Stomach (tissue), 9 donors: ENCODE data around the gene CORO1A. TPM values are rescaled to one million over a fixed set of nuclear protein-coding genes. Genes with fewer than 3 reads are reported as not detected.

Experiments
- DNase-seq, 2 donors: peaks; one replicate each; pipeline versions ENCODE4 v3.0.0 to v3.0.0-alpha.2; 2013 to 2019
- H3K27ac ChIP-seq, 5 donors: fragments of 200-600 bp in 4 of 5; sonication (generic) in 4 of 5; one replicate each; pipeline ENCODE4 v1.5.1; 2013 to 2019; ENCODE audit warnings: mild to moderate bottlenecking in 1 of 5, moderate library complexity in 1 of 5
- H3K27me3 ChIP-seq, 3 donors: fragments of 200-600 bp; sonication (generic); one replicate each; pipeline ENCODE4 v1.5.1; 2017 to 2019; ENCODE audit warnings: mixed run types in 1 of 3
- H3K36me3 ChIP-seq, 4 donors: fragments of 200-600 bp; sonication (generic); 1 replicate in 3 of 4; 2 replicates in 1 of 4; pipeline ENCODE4 v1.5.1; 2016 to 2019
- H3K4me1 ChIP-seq, 4 donors: fragments of 200-600 bp; sonication (generic); one replicate each; pipeline ENCODE4 v1.5.1; 2016 to 2019
- H3K4me3 ChIP-seq, 4 donors: fragments of 200-600 bp; sonication (generic) in 3 of 4; one replicate each; pipeline ENCODE4 v1.5.1; 2016 to 2019; ENCODE audit warnings: mild to moderate bottlenecking in 1 of 4
- H3K9me3 ChIP-seq, 4 donors: fragments of 200-600 bp; sonication (generic); one replicate each; pipeline ENCODE4 v1.5.1; 2016 to 2019
- EP300 ChIP-seq: sonication (generic); formaldehyde crosslinking; IDR thresholded peaks from one replicate; pipeline ENCODE4 v1.6.1; 2017; ENCODE audit warnings: antibody characterized with exemption
- POLR2A ChIP-seq, 4 donors: fragments of 450-650 bp; IDR thresholded peaks; one replicate each; pipeline ENCODE4 v1.6.1; 2016; ENCODE audit warnings: antibody characterized with exemption in 4 of 4, control low read depth in 2 of 4, mild to moderate bottlenecking in 1 of 4, moderate library complexity in 1 of 4
- POLR2AphosphoS5 ChIP-seq, 3 donors: sonication (generic); formaldehyde crosslinking; IDR thresholded peaks; one replicate each; pipeline ENCODE4 v1.6.1; 2016; ENCODE audit warnings: antibody characterized with exemption in 3 of 3
- WGBS, 5 donors: extraction: QIAGEN DNeasy Blood & Tissue Kit in 3 of 5; methylation state at CpG; one replicate each; pipeline versions ENCODE4 v1.1.5 to v1.1.7; 2013 to 2018; 5-methylcytosine and 5-hydroxymethylcytosine counted together
- intact Hi-C: fragments of 100-400 bp; cut with DNase I; formaldehyde crosslinking; loops from one replicate; pipeline ENCODE4 v1.15.1; 2023; ENCODE audit warnings: low total_unique reads
- polyA plus RNA-seq, 3 donors: library from polyadenylated mRNA; stranded (reverse); fragments of 200-250 nt; gene quantifications; one replicate each; pipeline ENCODE4 v1.2.3, GENCODE V29; 2013
- total RNA-seq, 5 donors: library from RNA; depleted of rRNA; stranded (reverse); fragments of >200 nt; gene quantifications; one replicate each; pipeline versions ENCODE4 v1.1.0 to v1.2.3, GENCODE V29; 2014 to 2016
- TF ChIP-seq, protein P1 (sequence below), 7 experiments: fragments of 450-650 bp in 4 of 7; fragments of 200-600 bp in 3 of 7; sonication (generic) in 3 of 7; IDR thresholded peaks; one replicate each; pipeline ENCODE4 v1.5.1; 2016 to 2019; ENCODE audit warnings: antibody characterized with exemption in 7 of 7, control low read depth in 2 of 7, mild to moderate bottlenecking in 1 of 7
- donor health status: healthy with polysubstance abuse.
- donor health status: Bipolar disorder and iron deficiency.
- donor health status: healthy.

Gene CORO1A
- total and polyA plus RNA-seq, 8 donors, result 13.0 to 42.5 (median 26.9) TPM

- TF ChIP-seq POLR2A (IDR thresholded peaks at IDR 0.05) (no peak), POLR2AphosphoS5 (IDR thresholded peaks at IDR 0.05) (no peak), EP300 (no peak)
- TF ChIP-seq, protein P1, sequence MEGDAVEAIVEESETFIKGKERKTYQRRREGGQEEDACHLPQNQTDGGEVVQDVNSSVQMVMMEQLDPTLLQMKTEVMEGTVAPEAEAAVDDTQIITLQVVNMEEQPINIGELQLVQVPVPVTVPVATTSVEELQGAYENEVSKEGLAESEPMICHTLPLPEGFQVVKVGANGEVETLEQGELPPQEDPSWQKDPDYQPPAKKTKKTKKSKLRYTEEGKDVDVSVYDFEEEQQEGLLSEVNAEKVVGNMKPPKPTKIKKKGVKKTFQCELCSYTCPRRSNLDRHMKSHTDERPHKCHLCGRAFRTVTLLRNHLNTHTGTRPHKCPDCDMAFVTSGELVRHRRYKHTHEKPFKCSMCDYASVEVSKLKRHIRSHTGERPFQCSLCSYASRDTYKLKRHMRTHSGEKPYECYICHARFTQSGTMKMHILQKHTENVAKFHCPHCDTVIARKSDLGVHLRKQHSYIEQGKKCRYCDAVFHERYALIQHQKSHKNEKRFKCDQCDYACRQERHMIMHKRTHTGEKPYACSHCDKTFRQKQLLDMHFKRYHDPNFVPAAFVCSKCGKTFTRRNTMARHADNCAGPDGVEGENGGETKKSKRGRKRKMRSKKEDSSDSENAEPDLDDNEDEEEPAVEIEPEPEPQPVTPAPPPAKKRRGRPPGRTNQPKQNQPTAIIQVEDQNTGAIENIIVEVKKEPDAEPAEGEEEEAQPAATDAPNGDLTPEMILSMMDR (IDR thresholded peaks at IDR 0.05), result no peak
- Histone ChIP-seq H3K9me3 (no peaks in the 10 kb centered on the region), H3K27ac (no peak overlapping the region), H3K27me3 (no peaks in the 10 kb centered on the region), H3K4me3 (no peak overlapping the region), H3K36me3 (no peaks in the 10 kb centered on the region), H3K4me1 (peaks cover 0 to 21% (median 7%) of the 10 kb centered on the region in 4 donors)
- intact Hi-C loops, result no loop called here
- WGBS, 5 donors, result 92 to 100% (median 97%) methylated on average over 2 of the region's 2 CpGs
- DNase-seq, result no peak
Observed at GRCh38 chr16:30141750-30142149, 41.7 kb upstream of the CORO1A start.

DNA sequence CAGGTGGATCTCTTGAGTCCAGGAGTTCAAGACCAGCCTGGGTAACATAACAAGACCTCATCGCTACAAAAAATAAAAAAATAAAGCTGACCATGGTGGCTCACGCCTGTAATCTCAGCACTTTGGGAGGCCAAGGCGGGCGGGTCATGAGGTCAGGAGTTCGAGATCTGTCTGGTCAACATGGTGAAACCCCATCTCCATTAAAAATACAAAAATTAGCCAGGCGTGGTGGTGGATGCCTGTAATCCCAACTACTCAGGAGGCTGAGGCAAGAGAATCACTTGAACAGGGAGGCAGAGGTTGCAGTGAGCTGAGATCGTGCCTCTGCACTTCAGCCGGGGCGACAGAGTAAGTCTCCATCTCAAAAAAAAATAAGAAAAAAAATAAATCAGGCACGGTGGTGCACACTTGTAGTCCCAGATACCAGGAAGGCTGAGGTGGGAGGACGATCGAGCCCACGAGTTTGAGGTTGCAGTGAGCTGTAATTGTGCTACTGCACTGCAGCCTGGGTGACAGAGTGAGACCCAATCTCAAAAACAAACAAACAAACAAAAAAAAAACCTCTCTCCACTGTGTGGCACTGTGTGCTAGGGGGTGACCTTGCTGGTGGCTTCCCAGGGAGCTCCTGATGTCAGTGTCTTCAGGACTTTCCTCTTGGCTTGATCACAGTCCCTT, 40.6 kb upstream of the CORO1A start:
- H3K4me1 ChIP-seq, result peaks cover 0 to 21% (median 7%) of the 10 kb centered on the region in 4 donors
- no peaks in the 10 kb centered on the region for H3K36me3 ChIP-seq
- no peak overlapping the region for H3K27ac ChIP-seq
- intact Hi-C loops, result no loop called here
- 83 to 88% (median 88%) methylated on average over 13 of the region's 13 CpGs for WGBS, 5 donors
- H3K27me3 ChIP-seq, result no peaks in the 10 kb centered on the region
- DNase-seq, result no peak
- no peak overlapping the region for H3K4me3 ChIP-seq
- TF ChIP-seq, protein P1 (IDR thresholded peaks at IDR 0.05), result no peak
- no peak for TF ChIP-seq EP300
- no peak for TF ChIP-seq POLR2A (IDR thresholded peaks at IDR 0.05)
- no peak for TF ChIP-seq POLR2AphosphoS5 (IDR thresholded peaks at IDR 0.05)
- no peaks in the 10 kb centered on the region for H3K9me3 ChIP-seq

DNA sequence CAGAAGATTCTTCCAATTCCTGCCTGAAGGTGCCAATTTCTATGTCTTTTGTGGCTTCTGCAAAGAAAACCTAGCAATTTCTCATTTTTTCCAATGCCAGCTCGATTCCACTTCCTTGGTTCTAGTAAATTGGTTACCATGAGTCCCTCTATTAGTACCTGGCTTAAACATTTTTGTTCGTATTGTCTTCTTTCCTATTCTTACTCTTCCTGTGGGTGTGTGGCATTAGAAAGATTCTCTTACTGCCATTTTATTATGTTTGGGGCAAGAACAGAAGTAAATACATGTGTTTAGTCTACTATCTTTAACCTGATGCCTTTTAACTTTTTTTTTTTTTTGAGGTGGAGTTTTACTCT, 40.1 kb upstream of the CORO1A start:
- TF ChIP-seq, protein P1 (IDR thresholded peaks at IDR 0.05), result no peak
- TF ChIP-seq POLR2AphosphoS5 (IDR thresholded peaks at IDR 0.05) (no peak), EP300 (no peak), POLR2A (IDR thresholded peaks at IDR 0.05) (no peak)
- Histone ChIP-seq H3K36me3 (no peaks in the 10 kb centered on the region), H3K4me3 (no peak overlapping the region), H3K9me3 (no peaks in the 10 kb centered on the region), H3K4me1 (peaks cover 0 to 21% (median 7%) of the 10 kb centered on the region in 4 donors), H3K27me3 (no peaks in the 10 kb centered on the region), H3K27ac (no peak overlapping the region)
- WGBS, 5 donors, result 56 to 75% (median 69%) methylated on average over 2 of the region's 2 CpGs
- intact Hi-C loops, result no loop called here
- DNase-seq, result no peak

GRCh38 chr16:30144017-30144416, 39.4 kb upstream of the CORO1A start:
- TF ChIP-seq, protein P1 (IDR thresholded peaks at IDR 0.05), result no peak
- TF ChIP-seq POLR2A (IDR thresholded peaks at IDR 0.05) (no peak), EP300 (no peak), POLR2AphosphoS5 (IDR thresholded peaks at IDR 0.05) (no peak)
- Histone ChIP-seq H3K27ac (no peak overlapping the region), H3K9me3 (peaks cover 0 to 6% (median 3%) of the 10 kb centered on the region in 4 donors), H3K4me1 (peaks cover 0 to 18% (median 7%) of the 10 kb centered on the region in 4 donors), H3K27me3 (no peaks in the 10 kb centered on the region), H3K4me3 (no peak overlapping the region), H3K36me3 (no peaks in the 10 kb centered on the region)
- no peak for DNase-seq
- intact Hi-C loops, result no loop called here
